HL-60 (cell line): Measurements from ENCODE around the gene ARHGAP33.
"Not testable (repeated sequence)": the region's sequence is repeated elsewhere in the genome, so short reads cannot be mapped to it uniquely, and the experiment has no call there.

ENCODE experiments used
- TF ChIP-seq, protein P1 (sequence below): IDR thresholded peaks from one replicate; pipeline ENCODE4 v1.5.1; 2011; ENCODE audit warnings: low read length, control low read depth, inconsistent platforms; ENCODE audit not compliant: insufficient read depth
- TF ChIP-seq, protein P2 (sequence below): IDR thresholded peaks from 2 replicates; pipeline ENCODE4 v1.6.1; 2012; ENCODE audit warnings: low read depth; ENCODE audit not compliant: insufficient replicate concordance

DNA sequence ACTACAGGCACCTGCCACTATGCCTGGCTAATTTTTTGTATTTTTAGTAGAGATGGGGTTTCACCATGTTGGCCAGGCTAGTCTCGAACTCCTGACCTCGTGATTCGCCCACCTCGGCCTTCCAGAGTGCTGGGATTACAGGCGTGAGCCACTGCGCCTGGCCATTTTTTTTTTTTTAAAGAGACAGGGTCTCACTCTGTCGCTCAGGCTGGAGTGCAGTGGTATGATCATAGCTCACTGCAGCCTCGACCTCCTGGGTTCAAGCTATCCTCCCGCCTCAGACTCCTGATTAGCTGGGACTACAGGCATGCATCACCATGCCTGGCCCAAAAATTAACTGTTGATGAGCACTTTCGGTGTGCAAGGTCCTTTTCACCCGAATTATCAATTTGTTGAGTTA is 60.7 kb downstream of the ARHGAP33 start:
- TF ChIP-seq, protein P1, sequence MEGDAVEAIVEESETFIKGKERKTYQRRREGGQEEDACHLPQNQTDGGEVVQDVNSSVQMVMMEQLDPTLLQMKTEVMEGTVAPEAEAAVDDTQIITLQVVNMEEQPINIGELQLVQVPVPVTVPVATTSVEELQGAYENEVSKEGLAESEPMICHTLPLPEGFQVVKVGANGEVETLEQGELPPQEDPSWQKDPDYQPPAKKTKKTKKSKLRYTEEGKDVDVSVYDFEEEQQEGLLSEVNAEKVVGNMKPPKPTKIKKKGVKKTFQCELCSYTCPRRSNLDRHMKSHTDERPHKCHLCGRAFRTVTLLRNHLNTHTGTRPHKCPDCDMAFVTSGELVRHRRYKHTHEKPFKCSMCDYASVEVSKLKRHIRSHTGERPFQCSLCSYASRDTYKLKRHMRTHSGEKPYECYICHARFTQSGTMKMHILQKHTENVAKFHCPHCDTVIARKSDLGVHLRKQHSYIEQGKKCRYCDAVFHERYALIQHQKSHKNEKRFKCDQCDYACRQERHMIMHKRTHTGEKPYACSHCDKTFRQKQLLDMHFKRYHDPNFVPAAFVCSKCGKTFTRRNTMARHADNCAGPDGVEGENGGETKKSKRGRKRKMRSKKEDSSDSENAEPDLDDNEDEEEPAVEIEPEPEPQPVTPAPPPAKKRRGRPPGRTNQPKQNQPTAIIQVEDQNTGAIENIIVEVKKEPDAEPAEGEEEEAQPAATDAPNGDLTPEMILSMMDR: not testable (repeated sequence)
- TF ChIP-seq, protein P2, sequence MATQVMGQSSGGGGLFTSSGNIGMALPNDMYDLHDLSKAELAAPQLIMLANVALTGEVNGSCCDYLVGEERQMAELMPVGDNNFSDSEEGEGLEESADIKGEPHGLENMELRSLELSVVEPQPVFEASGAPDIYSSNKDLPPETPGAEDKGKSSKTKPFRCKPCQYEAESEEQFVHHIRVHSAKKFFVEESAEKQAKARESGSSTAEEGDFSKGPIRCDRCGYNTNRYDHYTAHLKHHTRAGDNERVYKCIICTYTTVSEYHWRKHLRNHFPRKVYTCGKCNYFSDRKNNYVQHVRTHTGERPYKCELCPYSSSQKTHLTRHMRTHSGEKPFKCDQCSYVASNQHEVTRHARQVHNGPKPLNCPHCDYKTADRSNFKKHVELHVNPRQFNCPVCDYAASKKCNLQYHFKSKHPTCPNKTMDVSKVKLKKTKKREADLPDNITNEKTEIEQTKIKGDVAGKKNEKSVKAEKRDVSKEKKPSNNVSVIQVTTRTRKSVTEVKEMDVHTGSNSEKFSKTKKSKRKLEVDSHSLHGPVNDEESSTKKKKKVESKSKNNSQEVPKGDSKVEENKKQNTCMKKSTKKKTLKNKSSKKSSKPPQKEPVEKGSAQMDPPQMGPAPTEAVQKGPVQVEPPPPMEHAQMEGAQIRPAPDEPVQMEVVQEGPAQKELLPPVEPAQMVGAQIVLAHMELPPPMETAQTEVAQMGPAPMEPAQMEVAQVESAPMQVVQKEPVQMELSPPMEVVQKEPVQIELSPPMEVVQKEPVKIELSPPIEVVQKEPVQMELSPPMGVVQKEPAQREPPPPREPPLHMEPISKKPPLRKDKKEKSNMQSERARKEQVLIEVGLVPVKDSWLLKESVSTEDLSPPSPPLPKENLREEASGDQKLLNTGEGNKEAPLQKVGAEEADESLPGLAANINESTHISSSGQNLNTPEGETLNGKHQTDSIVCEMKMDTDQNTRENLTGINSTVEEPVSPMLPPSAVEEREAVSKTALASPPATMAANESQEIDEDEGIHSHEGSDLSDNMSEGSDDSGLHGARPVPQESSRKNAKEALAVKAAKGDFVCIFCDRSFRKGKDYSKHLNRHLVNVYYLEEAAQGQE: not testable (repeated sequence)
